ENCODE data around the gene TSEN15. TPM values are rescaled to one million over a fixed set of nuclear protein-coding genes. Genes with fewer than 3 reads are reported as not detected.

TSEN15 gene
- total RNA-seq, 1 donor from 2014 or later = 29.4 TPM

DNA sequence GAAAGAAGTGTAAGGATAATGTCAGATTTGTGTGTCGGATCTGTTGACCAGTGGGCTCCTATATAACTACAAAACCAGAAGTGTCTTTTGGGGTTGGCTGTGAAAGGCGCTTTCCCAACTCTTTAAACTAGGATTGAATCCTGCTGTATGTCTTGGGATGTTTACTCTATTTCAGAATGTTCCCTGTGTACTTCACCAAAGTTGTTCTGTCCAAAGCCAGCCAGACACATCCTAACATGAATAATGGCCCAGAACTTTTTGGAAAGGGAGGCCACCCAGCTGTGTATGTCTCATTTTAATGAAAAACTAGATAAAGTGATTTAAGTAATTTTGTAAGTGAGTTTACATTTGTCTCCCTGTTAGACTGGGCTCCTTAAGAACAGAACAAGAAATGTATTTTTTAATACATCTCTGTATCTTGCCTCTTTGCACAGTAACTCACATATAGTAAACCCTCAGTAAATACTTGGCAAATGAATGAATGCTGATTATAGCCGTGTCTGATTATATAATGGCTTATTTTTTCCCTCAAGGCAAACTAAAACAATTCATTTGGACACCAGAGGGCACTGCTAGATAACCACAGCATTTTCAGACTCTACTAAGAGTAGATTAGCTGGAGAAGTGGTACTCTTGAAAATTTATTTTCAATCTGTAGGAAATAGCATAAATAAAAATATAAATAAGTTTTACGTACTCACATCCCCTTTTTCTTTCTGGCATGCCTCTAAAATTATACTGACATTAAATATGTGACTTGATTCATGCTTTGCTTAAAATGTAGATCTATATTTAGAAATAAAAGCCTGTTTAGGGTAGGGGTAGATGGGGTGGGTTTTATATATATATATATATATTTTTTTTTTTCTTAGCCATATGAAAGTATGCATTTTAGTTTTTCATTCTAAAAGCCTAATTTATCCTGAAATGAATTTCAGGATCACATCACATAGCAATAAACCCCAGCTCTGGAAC is 23.8 kb downstream of the TSEN15 start:
- peak overlapping the region; percentile 73 for H3K27ac ChIP-seq (replicated peaks)
- no peak for DNase-seq
- TF ChIP-seq, protein P1, sequence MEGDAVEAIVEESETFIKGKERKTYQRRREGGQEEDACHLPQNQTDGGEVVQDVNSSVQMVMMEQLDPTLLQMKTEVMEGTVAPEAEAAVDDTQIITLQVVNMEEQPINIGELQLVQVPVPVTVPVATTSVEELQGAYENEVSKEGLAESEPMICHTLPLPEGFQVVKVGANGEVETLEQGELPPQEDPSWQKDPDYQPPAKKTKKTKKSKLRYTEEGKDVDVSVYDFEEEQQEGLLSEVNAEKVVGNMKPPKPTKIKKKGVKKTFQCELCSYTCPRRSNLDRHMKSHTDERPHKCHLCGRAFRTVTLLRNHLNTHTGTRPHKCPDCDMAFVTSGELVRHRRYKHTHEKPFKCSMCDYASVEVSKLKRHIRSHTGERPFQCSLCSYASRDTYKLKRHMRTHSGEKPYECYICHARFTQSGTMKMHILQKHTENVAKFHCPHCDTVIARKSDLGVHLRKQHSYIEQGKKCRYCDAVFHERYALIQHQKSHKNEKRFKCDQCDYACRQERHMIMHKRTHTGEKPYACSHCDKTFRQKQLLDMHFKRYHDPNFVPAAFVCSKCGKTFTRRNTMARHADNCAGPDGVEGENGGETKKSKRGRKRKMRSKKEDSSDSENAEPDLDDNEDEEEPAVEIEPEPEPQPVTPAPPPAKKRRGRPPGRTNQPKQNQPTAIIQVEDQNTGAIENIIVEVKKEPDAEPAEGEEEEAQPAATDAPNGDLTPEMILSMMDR (IDR thresholded peaks at IDR 0.05; ENCODE audit: borderline replicate concordance) = peak; percentile 85
- intact Hi-C loops (cut with micrococcal nuclease) = loop anchor here (5.0 to 10.0 kb wide), 2 partner anchors 147 to 619 kb away; no protein-coding TSS in a partner anchor
- H3K9me3 ChIP-seq (replicated peaks) = peaks cover 4% of the 10 kb centered on the region
- peaks cover 14% of the 10 kb centered on the region for H3K36me3 ChIP-seq
- H3K4me3 ChIP-seq = no peak overlapping the region
- H3K27me3 ChIP-seq (ENCODE audit: low read depth) = no peaks in the 10 kb centered on the region
- H3K4me1 ChIP-seq = peaks cover 29% of the 10 kb centered on the region

DNA sequence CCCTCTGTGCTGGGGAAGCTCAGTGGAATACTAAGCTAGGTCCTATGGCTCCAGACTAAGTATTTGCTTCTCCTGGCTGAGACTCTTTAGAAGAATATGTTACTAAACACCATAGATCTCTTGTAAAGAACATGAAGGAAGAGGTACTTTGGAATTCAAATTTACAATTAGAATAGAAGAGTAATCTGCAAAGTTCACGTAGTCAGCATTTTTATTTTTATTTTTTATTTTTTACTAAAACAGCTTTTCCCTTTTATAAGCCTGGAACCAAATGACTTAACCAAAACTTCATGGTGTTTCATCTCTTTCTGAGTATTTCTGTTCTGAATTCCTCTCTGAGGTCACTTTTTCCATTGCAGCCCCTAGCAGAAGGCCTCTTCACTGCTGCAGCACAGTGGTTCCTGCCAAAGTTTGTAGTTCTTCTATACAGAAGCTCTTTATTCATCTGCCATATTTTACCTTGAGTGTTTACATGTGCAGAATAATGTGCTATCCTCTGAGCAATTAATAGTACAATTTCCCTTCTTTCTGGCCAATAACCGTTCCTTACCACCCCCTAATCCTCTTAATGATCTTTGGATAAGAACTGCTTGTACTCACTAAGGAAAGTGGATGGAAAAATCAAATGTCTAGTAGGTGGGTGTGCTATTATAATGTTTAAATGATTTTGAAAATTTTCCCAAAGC is 27.2 kb downstream of the TSEN15 start:
- intact Hi-C loops (cut with micrococcal nuclease) = loop anchor here (5.0 to 10.0 kb wide), 2 partner anchors 144 to 616 kb away; no protein-coding TSS in a partner anchor
- Histone ChIP-seq H3K27me3 (ENCODE audit: low read depth) (no peaks in the 10 kb centered on the region), H3K9me3 (replicated peaks) (peaks cover 4% of the 10 kb centered on the region), H3K4me1 (peaks cover 29% of the 10 kb centered on the region), H3K27ac (replicated peaks) (no peak overlapping the region), H3K36me3 (peaks cover 2% of the 10 kb centered on the region), H3K4me3 (no peak overlapping the region)
- no peak for DNase-seq
- TF ChIP-seq, protein P1 (IDR thresholded peaks at IDR 0.05; ENCODE audit: borderline replicate concordance) = no peak

GRCh38 chr1:184080309-184080708 is 28.8 kb downstream of the TSEN15 start:
- no peak for DNase-seq
- TF ChIP-seq, protein P1 (IDR thresholded peaks at IDR 0.05; ENCODE audit: borderline replicate concordance) = no peak
- intact Hi-C loops (cut with micrococcal nuclease) = no loop called here
- H3K4me3 ChIP-seq = no peak overlapping the region
- no peaks in the 10 kb centered on the region for H3K36me3 ChIP-seq
- no peak overlapping the region for H3K27ac ChIP-seq (replicated peaks)
- peaks cover 25% of the 10 kb centered on the region for H3K4me1 ChIP-seq
- H3K9me3 ChIP-seq (replicated peaks) = peaks cover 4% of the 10 kb centered on the region
- no peaks in the 10 kb centered on the region for H3K27me3 ChIP-seq (ENCODE audit: low read depth)

DNA sequence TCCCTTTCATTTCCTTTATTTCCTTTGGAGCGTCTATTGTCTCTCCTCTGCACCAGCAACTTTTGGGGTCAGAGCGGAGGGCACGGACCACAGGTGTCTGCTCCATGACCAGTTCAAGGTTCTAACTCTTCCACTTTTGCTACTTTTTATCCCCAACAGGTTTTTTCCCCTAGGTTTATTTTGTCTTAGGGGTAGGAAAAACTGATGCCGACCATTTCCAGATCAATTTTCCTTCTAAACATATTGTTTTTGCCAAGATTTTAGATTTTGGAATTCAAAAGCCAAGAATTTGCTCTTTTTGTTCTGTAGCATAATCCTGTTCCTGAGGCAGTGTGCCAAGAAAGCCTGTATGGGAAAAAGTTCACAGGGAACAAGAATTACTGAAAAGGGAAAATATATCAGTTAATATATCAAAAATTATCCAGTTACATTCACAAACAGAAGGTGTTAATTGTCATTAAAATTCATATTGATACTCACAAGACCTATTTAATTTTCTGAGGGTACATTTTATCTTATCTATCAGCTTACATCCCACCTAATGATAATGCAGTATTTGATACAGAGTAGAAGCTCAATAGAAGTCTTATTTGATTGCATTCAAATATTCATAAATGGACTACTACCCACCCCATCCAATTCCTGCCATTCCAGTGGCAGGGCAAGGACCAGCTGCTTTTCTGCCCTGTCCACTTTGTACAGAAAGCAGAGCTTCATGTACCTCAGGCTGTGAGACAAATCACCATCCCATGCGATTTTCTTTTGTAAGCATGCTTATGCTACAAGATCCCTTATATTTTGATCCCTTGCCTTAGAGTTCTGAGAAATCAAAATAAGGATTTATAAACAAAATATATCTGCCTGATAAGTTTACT is 31.2 kb downstream of the TSEN15 start:
- no peak for DNase-seq
- peaks cover 13% of the 10 kb centered on the region for H3K4me1 ChIP-seq
- TF ChIP-seq, protein P1 (IDR thresholded peaks at IDR 0.05; ENCODE audit: borderline replicate concordance) = no peak
- intact Hi-C loops (cut with micrococcal nuclease) = no loop called here
- peaks cover 5% of the 10 kb centered on the region for H3K9me3 ChIP-seq (replicated peaks)
- no peaks in the 10 kb centered on the region for H3K36me3 ChIP-seq
- no peaks in the 10 kb centered on the region for H3K27me3 ChIP-seq (ENCODE audit: low read depth)
- H3K4me3 ChIP-seq = no peak overlapping the region
- H3K27ac ChIP-seq (replicated peaks) = no peak overlapping the region

DNA sequence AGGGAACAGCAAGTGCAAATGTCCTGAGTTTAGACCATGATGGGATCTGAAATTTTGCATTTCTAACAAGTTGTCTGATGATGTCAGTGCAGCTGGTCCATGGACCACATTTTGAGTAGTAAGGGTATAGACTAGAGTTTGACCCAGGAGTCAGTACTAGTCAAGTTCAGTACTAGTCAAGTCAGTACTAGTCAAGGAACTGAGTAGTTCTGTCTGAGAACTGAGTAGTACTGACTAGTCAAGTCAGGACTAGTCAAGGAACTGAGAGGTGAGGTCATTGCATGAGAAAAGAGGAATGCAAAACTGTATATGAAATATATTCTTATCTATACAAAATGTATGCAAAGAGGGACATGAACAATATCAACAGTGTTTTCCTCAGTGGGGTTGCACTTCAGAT is 34.1 kb downstream of the TSEN15 start:
- TF ChIP-seq, protein P1 (IDR thresholded peaks at IDR 0.05; ENCODE audit: borderline replicate concordance) = no peak
- Histone ChIP-seq H3K9me3 (replicated peaks) (peaks cover 5% of the 10 kb centered on the region), H3K4me3 (no peak overlapping the region), H3K27me3 (ENCODE audit: low read depth) (no peaks in the 10 kb centered on the region), H3K27ac (replicated peaks) (no peak overlapping the region), H3K4me1 (no peaks in the 10 kb centered on the region), H3K36me3 (no peaks in the 10 kb centered on the region)
- no peak for DNase-seq
- intact Hi-C loops (cut with micrococcal nuclease) = no loop called here
